Adipocyte (in vitro differentiated cells): ENCODE measurements around the gene LMO7.
A peak's percentile ranks its signal among the peaks of the same experiment; 100 is the strongest.

Experiments
- DNase-seq: peaks from one replicate; pipeline ENCODE4 v3.0.0-alpha.2; 2015; ENCODE audit warnings: low read depth
- H3K27me3 ChIP-seq: replicated peaks from 2 replicates; pipeline ENCODE4 v1.7.0; 2013; ENCODE audit warnings: mild to moderate bottlenecking, low read length, moderate library complexity; ENCODE audit not compliant: control insufficient read depth, insufficient read depth
- H3K36me3 ChIP-seq: 2 replicates; pipeline ENCODE4 v1.7.0; 2013; ENCODE audit warnings: low read length, mild to moderate bottlenecking, moderate library complexity; ENCODE audit not compliant: control insufficient read depth, insufficient read depth, severe bottlenecking
- H3K4me1 ChIP-seq: 2 replicates; pipeline ENCODE4 v1.7.0; 2013; ENCODE audit warnings: mild to moderate bottlenecking, low read length, moderate library complexity; ENCODE audit not compliant: control insufficient read depth, insufficient read depth
- H3K4me3 ChIP-seq: 2 replicates; pipeline ENCODE4 v1.7.0; 2013; ENCODE audit warnings: mild to moderate bottlenecking, low read length, moderate library complexity
- H3K9ac ChIP-seq: 2 replicates; pipeline ENCODE4 v1.7.0; 2013; ENCODE audit warnings: mild to moderate bottlenecking, low read length, moderate library complexity
- H3K9me3 ChIP-seq: 2 replicates; pipeline ENCODE4 v1.7.0; 2013; ENCODE audit warnings: mild to moderate bottlenecking, low read length, moderate library complexity; ENCODE audit not compliant: control insufficient read depth

LMO7 gene

DNA sequence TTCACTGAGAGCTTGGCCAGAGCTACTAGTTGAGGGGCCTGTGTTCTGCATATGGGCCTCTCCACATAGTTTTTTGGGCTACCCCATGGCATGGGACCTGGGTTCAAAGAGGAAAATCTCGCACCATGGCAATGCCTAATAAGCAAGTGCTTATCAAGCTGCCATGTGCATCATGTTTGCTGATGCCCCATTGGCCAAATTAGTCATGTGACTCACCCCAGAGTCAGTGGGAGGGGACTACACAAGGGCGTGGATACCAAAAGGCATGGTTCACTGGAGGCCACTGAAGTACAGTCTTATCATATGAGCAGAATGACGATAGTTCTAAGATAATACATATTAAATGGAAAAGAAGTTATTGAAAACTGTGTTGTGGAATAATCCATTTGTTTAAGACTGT lies 214.8 kb downstream of the LMO7 start:
- Histone ChIP-seq H3K27me3 (no peaks in the 10 kb centered on the region), H3K9ac (no peak overlapping the region), H3K4me1 (no peaks in the 10 kb centered on the region), H3K4me3 (no peak overlapping the region), H3K9me3 (no peaks in the 10 kb centered on the region), H3K36me3 (peaks cover 92% of the 10 kb centered on the region)
- no peak for DNase-seq

DNA sequence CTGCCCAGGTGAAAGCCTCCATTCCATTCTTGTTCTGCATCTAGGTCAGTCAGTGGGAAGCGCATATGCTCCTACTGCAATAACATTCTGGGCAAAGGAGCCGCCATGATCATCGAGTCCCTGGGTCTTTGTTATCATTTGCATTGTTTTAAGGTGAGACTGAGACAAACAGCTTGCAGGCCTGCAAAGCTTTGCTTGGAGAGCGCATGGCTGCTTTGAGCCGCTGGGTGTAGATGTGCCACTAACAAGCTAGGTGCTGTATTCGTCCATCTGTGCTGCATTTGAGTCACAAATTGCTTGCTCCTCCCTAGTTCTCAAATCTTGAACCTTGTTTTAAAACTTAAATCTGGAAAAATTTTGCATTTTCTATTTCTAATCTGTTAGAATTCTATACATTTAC lies 219.1 kb downstream of the LMO7 start:
- no peak overlapping the region for H3K9ac ChIP-seq
- H3K9me3 ChIP-seq: no peaks in the 10 kb centered on the region
- peaks cover under 1% of the 10 kb centered on the region for H3K4me1 ChIP-seq
- no peak for DNase-seq
- no peak overlapping the region for H3K4me3 ChIP-seq
- H3K27me3 ChIP-seq: no peaks in the 10 kb centered on the region
- peaks cover 98% of the 10 kb centered on the region for H3K36me3 ChIP-seq

DNA sequence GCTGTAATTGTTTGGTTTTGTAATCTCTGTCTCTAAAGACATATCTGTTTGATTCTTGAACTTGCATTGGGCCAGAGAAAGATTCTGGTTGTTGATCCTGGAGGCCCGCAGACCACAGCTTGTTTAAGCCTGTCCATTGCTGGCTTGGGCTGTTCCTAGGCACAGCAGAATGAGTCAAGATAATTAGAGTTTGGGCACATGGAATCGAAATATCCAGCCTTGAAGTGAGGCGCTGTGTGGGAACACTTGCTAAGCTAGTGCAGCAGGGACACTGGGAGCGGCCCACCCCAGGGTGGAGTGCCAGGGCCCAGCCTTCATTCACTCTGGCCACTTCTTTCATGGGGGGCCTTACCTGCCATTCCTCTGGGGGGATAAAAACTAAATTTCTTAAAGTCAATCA lies 219.7 kb downstream of the LMO7 start:
- peaks cover 98% of the 10 kb centered on the region for H3K36me3 ChIP-seq
- peaks cover 3% of the 10 kb centered on the region for H3K4me1 ChIP-seq
- no peak for DNase-seq

DNA sequence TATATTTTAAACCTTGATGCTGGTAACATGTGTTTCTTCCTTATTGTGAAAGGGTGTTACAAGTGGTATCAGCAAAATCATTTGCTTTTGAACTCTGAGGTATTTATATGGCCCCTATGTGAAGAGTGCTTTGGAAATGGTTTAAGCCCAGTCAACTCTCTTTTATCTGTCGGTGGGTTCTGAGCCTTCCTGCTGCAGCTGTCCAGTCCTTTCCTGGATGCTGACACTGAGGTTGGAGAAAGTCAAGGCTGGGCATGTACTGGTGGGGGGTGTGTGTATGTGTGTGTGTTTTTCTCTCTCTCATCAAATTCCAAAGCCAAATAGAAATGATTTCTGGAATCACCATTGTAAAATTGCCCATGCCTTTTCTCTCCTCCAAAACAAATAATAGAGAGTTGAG lies 221.2 kb downstream of the LMO7 start:
- no peaks in the 10 kb centered on the region for H3K9me3 ChIP-seq
- no peaks in the 10 kb centered on the region for H3K27me3 ChIP-seq
- H3K4me3 ChIP-seq: no peak overlapping the region
- no peak overlapping the region for H3K9ac ChIP-seq
- peaks cover 88% of the 10 kb centered on the region for H3K36me3 ChIP-seq
- H3K4me1 ChIP-seq: peaks cover 3% of the 10 kb centered on the region
- no peak for DNase-seq

More for the DNA sequence above, 219.7 kb downstream of the LMO7 start:
- no peak overlapping the region for H3K4me3 ChIP-seq
- no peaks in the 10 kb centered on the region for H3K27me3 ChIP-seq
- H3K9me3 ChIP-seq: no peaks in the 10 kb centered on the region
- no peak overlapping the region for H3K9ac ChIP-seq

DNA sequence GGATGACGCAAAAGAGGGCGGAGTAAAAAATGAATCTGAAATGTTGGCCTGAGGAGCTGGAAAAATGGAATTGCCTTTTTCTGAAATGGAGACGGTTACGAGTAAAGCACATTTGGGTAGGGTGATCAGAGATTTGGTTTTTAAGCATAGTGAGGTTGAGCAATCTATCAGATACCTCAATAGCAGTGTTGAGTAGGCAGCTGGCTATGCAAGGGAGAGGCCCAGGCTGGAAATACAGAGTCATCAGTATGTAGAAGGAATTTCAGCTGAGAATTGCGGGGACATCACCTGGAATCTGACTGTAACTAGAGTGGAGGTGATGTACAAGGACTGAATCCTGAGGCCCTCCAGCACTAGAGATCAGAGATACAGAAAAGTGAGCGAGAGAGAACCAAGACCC lies 224.8 kb downstream of the LMO7 start:
- Histone ChIP-seq H3K27me3 (no peaks in the 10 kb centered on the region), H3K9me3 (no peaks in the 10 kb centered on the region), H3K9ac (no peak overlapping the region), H3K36me3 (peaks cover 57% of the 10 kb centered on the region), H3K4me1 (peaks cover 3% of the 10 kb centered on the region), H3K4me3 (no peak overlapping the region)
- DNase-seq: peak; percentile 34

DNA sequence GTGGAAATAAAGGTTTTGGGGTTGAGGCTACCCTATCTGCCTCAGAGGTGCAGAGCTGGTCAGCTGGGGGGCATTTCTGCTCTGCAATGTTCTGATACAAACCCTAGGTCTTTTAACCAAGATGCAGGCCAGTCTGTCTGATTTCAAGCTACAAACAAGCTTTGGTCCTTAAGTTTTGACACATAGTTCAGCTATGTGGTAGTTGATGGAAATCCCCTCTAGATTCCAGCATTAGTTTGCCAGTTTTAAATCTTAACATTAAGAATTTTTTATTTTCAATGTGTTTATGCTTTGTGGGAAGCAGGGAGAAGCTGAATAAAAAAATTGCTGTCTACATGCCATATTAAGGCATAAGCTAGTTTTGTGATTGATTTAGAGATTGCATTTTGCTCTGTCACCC lies 225.7 kb downstream of the LMO7 start:
- no peak overlapping the region for H3K9ac ChIP-seq
- peaks cover 49% of the 10 kb centered on the region for H3K36me3 ChIP-seq
- no peaks in the 10 kb centered on the region for H3K9me3 ChIP-seq
- no peaks in the 10 kb centered on the region for H3K27me3 ChIP-seq
- DNase-seq: peak; percentile 19
- H3K4me1 ChIP-seq: peaks cover 3% of the 10 kb centered on the region
- no peak overlapping the region for H3K4me3 ChIP-seq

DNA sequence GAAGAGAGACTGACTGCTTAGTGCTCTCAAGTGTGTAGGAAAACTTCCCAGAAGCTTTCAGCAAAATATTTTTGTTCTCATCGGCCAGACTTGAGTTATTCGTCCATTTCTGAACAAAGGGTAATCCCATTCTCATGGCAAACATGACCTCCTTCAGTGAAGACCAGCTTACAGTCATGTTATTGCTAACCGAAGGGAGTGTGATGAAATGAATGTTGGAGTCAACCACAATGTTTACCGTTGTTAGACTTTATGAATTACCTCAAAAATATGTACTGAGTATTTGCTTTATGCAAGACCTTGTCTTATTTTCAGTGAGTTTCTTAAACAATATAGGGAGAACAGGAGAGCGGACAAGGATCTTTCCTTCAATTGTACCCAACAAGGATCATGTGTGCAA lies 228.6 kb downstream of the LMO7 start:
- peaks cover 22% of the 10 kb centered on the region for H3K36me3 ChIP-seq
- H3K9me3 ChIP-seq: no peaks in the 10 kb centered on the region
- H3K4me1 ChIP-seq: peaks cover 3% of the 10 kb centered on the region
- H3K27me3 ChIP-seq: no peaks in the 10 kb centered on the region
- DNase-seq: peak; percentile 80
- H3K9ac ChIP-seq: no peak overlapping the region
- H3K4me3 ChIP-seq: no peak overlapping the region

DNA sequence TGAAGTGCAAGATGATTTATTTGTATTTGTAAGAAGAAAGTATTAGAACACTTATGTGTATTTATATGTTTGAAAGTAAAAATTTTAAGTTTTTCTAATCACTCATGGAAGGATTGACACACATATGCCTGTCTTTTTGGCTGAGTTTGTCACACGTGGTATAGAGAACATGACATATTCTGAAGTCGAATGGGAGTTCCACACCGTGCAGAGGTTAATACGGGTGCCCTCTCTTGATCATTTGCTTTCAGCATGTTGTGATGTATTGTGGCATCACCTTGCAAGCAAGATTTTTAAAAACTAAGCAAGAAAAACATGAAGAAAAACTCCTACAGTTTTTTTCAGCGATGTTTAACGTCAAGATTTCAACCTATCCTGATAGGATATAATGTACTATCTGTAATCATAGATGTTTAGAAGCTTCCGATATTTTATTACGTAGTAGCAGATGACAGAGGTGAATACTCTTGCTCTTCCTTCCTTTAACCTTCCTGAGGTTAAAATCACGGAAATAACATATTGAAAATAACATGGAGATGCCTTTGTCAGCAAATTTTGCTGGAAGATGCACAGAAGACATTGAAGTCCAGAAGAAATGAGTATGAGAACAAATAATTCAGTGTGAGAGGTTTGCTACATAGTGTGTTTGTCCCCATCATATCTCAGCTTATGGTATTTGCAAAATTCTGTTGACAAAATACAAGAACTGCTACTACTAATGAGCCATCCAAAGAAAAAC lies 231.4 kb downstream of the LMO7 start:
- H3K9ac ChIP-seq: no peak overlapping the region
- H3K27me3 ChIP-seq: no peaks in the 10 kb centered on the region
- DNase-seq: no peak
- H3K9me3 ChIP-seq: no peaks in the 10 kb centered on the region
- peaks cover 7% of the 10 kb centered on the region for H3K4me1 ChIP-seq
- no peak overlapping the region for H3K4me3 ChIP-seq
- peaks cover 4% of the 10 kb centered on the region for H3K36me3 ChIP-seq

DNA sequence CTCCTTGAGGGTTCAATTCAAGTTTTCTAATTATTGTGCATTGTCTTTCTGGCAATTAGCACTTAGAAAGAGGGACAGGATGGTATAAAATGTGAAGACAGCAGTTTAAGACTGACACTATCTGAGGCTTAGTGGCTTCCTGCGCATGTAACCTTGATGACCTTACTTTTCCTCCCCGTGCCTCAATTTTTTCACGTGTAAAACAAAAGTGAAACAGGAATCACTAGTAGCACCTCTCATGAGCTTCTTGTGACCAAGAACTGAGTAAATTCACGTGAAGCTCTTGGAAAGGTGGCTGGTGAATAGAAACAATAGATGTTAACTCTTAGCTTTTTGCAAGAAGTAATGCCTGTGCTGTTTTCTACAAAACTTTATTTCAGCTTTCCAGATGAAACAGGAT lies 233.9 kb downstream of the LMO7 start:
- Histone ChIP-seq H3K36me3 (no peaks in the 10 kb centered on the region), H3K4me1 (peaks cover 7% of the 10 kb centered on the region), H3K9me3 (no peaks in the 10 kb centered on the region), H3K9ac (peak overlapping the region; percentile 80), H3K4me3 (peak overlapping the region; percentile 81), H3K27me3 (no peaks in the 10 kb centered on the region)
- no peak for DNase-seq

DNA sequence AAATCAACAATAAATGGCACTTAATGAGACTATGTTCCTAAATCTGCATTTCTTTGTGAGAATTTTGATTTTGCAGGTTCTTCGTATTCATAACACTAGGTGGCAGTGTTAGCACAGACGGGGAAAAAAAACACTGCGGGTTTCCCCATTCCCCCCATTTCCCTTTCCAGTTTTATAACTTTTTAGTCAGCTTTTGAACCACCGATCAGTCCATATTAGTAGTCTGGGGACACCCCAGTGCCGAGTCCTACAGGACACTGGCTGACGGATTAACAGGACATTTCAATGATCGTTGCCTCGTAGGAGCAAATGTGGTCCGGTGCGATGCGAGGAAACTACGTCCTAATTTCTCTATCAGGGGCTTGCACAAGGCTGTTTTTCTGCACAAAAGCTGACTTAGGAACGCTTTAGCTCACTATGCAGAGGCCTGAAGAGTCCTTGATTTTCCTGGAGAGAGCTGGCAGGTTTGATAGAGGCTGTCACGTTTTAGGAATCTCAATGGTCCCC lies 234.3 kb downstream of the LMO7 start:
- Histone ChIP-seq H3K9ac (peak overlapping the region; percentile 80), H3K9me3 (no peaks in the 10 kb centered on the region), H3K4me3 (peak overlapping the region; percentile 81), H3K4me1 (peaks cover 7% of the 10 kb centered on the region), H3K27me3 (no peaks in the 10 kb centered on the region), H3K36me3 (no peaks in the 10 kb centered on the region)
- peak; percentile 78 for DNase-seq

DNA sequence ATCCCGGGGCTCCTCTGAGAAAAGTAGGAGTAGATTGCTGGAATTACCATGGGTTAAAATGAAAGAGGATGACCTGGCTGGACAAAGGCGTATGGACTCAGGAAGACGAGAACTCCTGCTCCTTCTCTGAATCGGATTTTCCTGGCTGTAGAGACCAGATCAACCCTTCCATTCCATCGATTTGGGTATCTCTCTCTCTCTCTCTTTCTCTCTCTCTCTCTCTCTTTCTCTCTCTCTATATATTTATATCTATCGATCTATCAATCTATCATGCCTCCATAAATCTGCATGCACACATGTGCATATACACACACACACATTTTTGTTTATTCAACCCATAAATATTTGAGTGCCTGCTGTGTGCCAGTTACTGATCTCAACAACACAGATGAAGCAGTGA lies 234.9 kb downstream of the LMO7 start:
- H3K4me1 ChIP-seq: peaks cover 7% of the 10 kb centered on the region
- H3K9me3 ChIP-seq: no peaks in the 10 kb centered on the region
- peak overlapping the region; percentile 80 for H3K9ac ChIP-seq
- DNase-seq: no peak
- no peaks in the 10 kb centered on the region for H3K36me3 ChIP-seq
- H3K27me3 ChIP-seq: no peaks in the 10 kb centered on the region
- H3K4me3 ChIP-seq: peak overlapping the region; percentile 81

DNA sequence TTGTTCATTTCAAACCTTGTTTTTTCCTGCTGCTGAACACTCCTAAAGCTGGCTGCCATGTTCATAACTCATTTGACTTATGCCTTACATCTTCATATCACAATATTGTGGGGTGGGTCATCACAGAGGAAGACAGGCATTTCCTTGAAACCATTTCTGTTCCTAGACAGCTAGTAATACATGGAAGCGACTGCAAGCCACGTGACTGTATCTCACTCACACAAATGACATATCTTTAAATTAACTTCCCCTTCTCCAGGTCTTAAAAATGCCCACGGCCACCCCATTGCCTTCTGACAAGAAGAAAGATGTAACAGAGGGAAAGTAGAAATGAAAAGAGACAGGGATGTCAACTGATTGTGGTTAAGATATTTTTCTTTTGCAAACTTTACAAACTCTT lies 236.8 kb downstream of the LMO7 start:
- Histone ChIP-seq H3K9ac (no peak overlapping the region), H3K9me3 (no peaks in the 10 kb centered on the region), H3K27me3 (no peaks in the 10 kb centered on the region), H3K4me1 (peaks cover 7% of the 10 kb centered on the region), H3K4me3 (no peak overlapping the region), H3K36me3 (no peaks in the 10 kb centered on the region)
- DNase-seq: no peak
